OCI-LY3 (cell line): Measurements from ENCODE around the gene CKLF.

Experiments used
- H2AFZ ChIP-seq: fragments of 200-600, 300-600 bp; shearing (Covaris generic); 2 replicates; pipeline ENCODE4 v1.6.0; 2014; ENCODE audit warnings: antibody characterized with exemption, low read depth, low read length
- H3K27ac ChIP-seq: fragments of 200-600, 300-600 bp; sonication (generic); 2 replicates; pipeline ENCODE4 v1.5.1; 2014; ENCODE audit warnings: mild to moderate bottlenecking, low read length, moderate library complexity, mixed read lengths
- H3K27me3 ChIP-seq: fragments of 200-600, 300-600 bp; sonication (generic); 2 replicates; pipeline ENCODE4 v1.6.1; 2014; ENCODE audit warnings: low read depth, low read length, mixed read lengths
- H3K36me3 ChIP-seq: fragments of 200-600, 300-600 bp; sonication (generic); replicated peaks from 2 replicates; pipeline ENCODE3; 2014; ENCODE audit warnings: low read depth, low read length, mixed read lengths
- H3K4me1 ChIP-seq: fragments of 300-600, 200-600 bp; sonication (generic); 2 replicates; pipeline ENCODE4 v1.6.1; 2014; ENCODE audit warnings: low read length, mixed read lengths
- H3K4me2 ChIP-seq: fragments of 200-600, 300-600 bp; sonication (generic); 2 replicates; pipeline ENCODE4 v1.6.1; 2014; ENCODE audit warnings: low read length, mixed read lengths
- H3K4me3 ChIP-seq: fragments of 300-600, 200-600 bp; sonication (generic); 2 replicates; pipeline ENCODE4 v1.5.1; 2014; ENCODE audit warnings: antibody characterized with exemption, mild to moderate bottlenecking, low read length, moderate library complexity
- H3K79me2 ChIP-seq: fragments of 300-600, 200-600 bp; shearing (Covaris generic); 2 replicates; pipeline ENCODE4 v1.6.1; 2014; ENCODE audit warnings: mild to moderate bottlenecking, low read length, mixed read lengths
- H3K9ac ChIP-seq: fragments of 300-600, 200-600 bp; shearing (Covaris generic); 2 replicates; pipeline ENCODE4 v1.6.0; 2014; ENCODE audit warnings: mild to moderate bottlenecking, low read length, moderate library complexity
- H3K9me3 ChIP-seq: fragments of 200-600, 300-600 bp; shearing (Covaris generic); 2 replicates; pipeline ENCODE4 v1.6.1; 2014; ENCODE audit warnings: low read length, mixed read lengths; ENCODE audit not compliant: insufficient read depth
- H4K20me1 ChIP-seq: fragments of 200-600, 300-600 bp; sonication (generic); 2 replicates; pipeline ENCODE4 v1.6.1; 2016; ENCODE audit warnings: low read length, mixed read lengths; ENCODE audit not compliant: insufficient read depth
- CTCF ChIP-seq: fragments of 200-600, 300-600 bp; sonication (generic); IDR thresholded peaks from 2 replicates; pipeline ENCODE4 v1.5.1; 2014; ENCODE audit warnings: antibody characterized with exemption, low read length, low read depth
- EZH2phosphoT487 ChIP-seq: fragments of 200-600 bp; shearing (Covaris generic); IDR thresholded peaks from 2 replicates; pipeline ENCODE4 v1.6.1; 2018; ENCODE audit warnings: antibody characterized with exemption, mixed run types, low read depth

The CKLF gene

GRCh38 chr16:66510711-66511601, 41.4 kb upstream of the CKLF start:
- Histone ChIP-seq H3K9me3 (no peaks in the 10 kb centered on the region), H2AFZ (no peak overlapping the region), H4K20me1 (no peaks in the 10 kb centered on the region), H3K9ac (no peak overlapping the region), H3K4me2 (no peak overlapping the region), H3K36me3 (peaks cover 3% of the 10 kb centered on the region), H3K4me3 (no peak overlapping the region), H3K27ac (no peak overlapping the region), H3K79me2 (no peaks in the 10 kb centered on the region), H3K4me1 (peaks cover 21% of the 10 kb centered on the region), H3K27me3 (no peaks in the 10 kb centered on the region)
- no peak for TF ChIP-seq CTCF
- TF ChIP-seq EZH2phosphoT487 = no peak

DNA sequence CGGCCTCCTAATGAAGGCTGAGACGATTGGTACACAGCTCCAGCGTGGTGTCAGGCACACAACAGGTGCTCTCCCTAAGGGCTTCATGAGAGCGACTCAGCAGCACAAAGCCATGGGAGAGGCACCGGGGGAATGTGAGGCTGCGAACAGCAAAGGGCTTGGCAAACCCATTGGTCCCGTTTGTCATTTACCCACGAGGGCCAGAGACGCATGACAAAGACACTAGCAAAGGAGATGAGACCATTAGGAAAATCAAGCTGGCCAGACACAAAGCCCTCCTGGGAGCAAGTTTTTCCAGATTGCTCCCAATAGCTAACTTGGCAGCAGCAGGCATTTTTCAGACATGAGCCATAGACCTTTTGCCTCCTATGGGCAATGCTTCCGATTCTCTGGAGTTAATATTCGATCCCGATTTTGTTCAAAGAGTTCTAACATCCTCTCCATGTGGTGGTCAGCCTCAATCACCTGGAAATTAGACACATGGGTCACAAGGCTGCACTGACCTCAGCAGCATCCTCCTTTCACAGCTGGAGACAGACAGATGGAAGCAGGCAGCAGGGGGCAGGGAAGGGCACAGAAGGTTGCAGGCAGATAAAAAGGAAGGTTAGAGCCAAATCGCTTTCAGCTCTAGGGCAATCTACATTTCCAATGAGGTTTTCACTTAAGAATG, 40.6 kb upstream of the CKLF start:
- no peak overlapping the region for H3K9ac ChIP-seq
- H3K9me3 ChIP-seq = no peaks in the 10 kb centered on the region
- no peak overlapping the region for H3K27ac ChIP-seq
- no peak overlapping the region for H3K4me2 ChIP-seq
- no peaks in the 10 kb centered on the region for H3K27me3 ChIP-seq
- no peaks in the 10 kb centered on the region for H3K79me2 ChIP-seq
- TF ChIP-seq EZH2phosphoT487 = no peak
- TF ChIP-seq CTCF = no peak
- H4K20me1 ChIP-seq = no peaks in the 10 kb centered on the region
- no peak overlapping the region for H2AFZ ChIP-seq
- peaks cover 29% of the 10 kb centered on the region for H3K4me1 ChIP-seq
- H3K36me3 ChIP-seq = peaks cover 3% of the 10 kb centered on the region
- no peak overlapping the region for H3K4me3 ChIP-seq

DNA sequence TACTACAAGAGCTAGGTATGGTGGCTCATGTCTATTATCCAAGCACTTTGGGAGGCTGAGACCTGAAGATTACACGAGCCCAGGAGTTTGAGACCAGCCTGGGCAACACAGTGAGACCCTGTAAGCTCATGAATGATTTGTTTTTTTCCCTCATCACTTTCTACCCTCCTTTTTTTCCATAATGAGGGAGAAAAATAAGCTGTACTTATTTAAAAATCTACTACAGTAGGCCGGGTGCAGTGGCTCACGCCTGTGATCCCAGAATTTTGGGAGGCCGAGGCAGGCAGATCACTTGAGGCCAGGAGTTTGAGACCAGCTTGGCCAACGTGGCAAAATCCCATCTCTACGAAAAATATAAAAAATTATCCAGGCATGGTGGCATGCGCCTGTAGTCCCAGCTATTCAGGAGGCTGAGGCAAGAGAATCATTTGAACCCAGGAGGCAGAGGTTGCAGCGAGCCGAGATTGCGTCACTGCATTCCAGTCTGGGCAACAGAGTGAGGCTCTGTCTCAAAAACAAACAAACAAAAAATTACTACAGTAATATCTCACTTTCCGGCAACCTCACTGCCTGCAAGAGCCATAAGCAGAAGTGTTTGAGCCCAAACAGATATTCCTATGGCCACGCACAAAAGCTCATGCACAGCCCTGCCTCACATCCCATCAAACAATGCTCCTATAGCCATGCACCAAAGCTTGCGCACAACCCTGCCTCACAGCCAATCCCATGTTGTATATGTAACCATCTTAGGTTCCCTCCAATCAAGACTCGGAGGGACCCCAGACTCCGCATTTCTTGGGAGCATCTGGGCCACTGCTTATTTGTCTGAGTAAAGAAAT, 39.9 kb upstream of the CKLF start:
- Histone ChIP-seq H4K20me1 (no peaks in the 10 kb centered on the region), H3K27ac (no peak overlapping the region), H3K79me2 (no peaks in the 10 kb centered on the region), H3K4me2 (no peak overlapping the region), H3K9ac (no peak overlapping the region), H2AFZ (no peak overlapping the region), H3K27me3 (no peaks in the 10 kb centered on the region), H3K4me1 (peaks cover 33% of the 10 kb centered on the region), H3K36me3 (peaks cover 3% of the 10 kb centered on the region), H3K4me3 (no peak overlapping the region), H3K9me3 (no peaks in the 10 kb centered on the region)
- TF ChIP-seq CTCF (no peak), EZH2phosphoT487 (no peak)
